H1 (cell line): ENCODE results near the gene ADM2. TPM values are rescaled to one million over a fixed set of nuclear protein-coding genes. Genes with fewer than 3 reads are reported as not detected.

Experiments
- CBX8 ChIP-seq: fragments of 300-800, 300-1000 bp; sonication (generic); IDR thresholded peaks from 2 replicates; pipeline ENCODE4 v1.7.1; 2016; ENCODE audit warnings: low read depth, low read length, borderline replicate concordance
- CHD7 ChIP-seq: fragments of 300-600 bp; sonication (generic); IDR thresholded peaks from 2 replicates; pipeline ENCODE4 v1.7.1; 2012; ENCODE audit warnings: low read length, moderate library complexity, mild to moderate bottlenecking, inconsistent platforms; ENCODE audit not compliant: insufficient replicate concordance
- CTBP2 ChIP-seq: IDR thresholded peaks from 2 replicates; pipeline ENCODE4 v1.7.0; 2011; ENCODE audit warnings: borderline replicate concordance, mild to moderate bottlenecking, moderate library complexity, mixed read lengths, low read length; ENCODE audit not compliant: insufficient read depth, insufficient read length
- JUN ChIP-seq: IDR thresholded peaks from 2 replicates; pipeline ENCODE4 v1.6.1; 2011; ENCODE audit warnings: low read depth, mild to moderate bottlenecking, improper control_type of control experiment, low read length
- NRF1 ChIP-seq: IDR thresholded peaks from 2 replicates; pipeline ENCODE4 v1.6.1; 2011; ENCODE audit warnings: mild to moderate bottlenecking, low read depth, low read length, improper control_type of control experiment
- SIN3A ChIP-seq, 2 experiments: IDR thresholded peaks in 1 of 2; conservative IDR thresholded peaks in 1 of 2; 2 replicates each; pipeline ENCODE4 v1.6.1; 2011 to 2012; ENCODE audit warnings: low read length in 2 of 2, improper control_type of control experiment in 1 of 2, low read depth in 1 of 2, mild to moderate bottlenecking in 1 of 2
- SP4 ChIP-seq: IDR thresholded peaks from 2 replicates; pipeline ENCODE4 v1.6.1; 2012; ENCODE audit warnings: low read length, inconsistent platforms
- TEAD4 ChIP-seq: IDR thresholded peaks from 2 replicates; pipeline ENCODE4 v1.6.1; 2012; ENCODE audit warnings: low read depth, low read length, inconsistent platforms, mixed read lengths
- polyA plus RNA-seq, 7 experiments: library from polyadenylated mRNA; depleted of rRNA in 3 of 7; stranded (reverse) in 5 of 7; unstranded in 2 of 7; fragments of >200 nt in 5 of 7; fragments of 200-250 nt in 2 of 7; gene quantifications; 1 replicate in 5 of 7; 2 replicates in 1 of 7; 4 replicates in 1 of 7; pipeline versions ENCODE4 v1.2.1 to v1.2.3, GENCODE V29; 2011 to 2013; ENCODE audit warnings: missing spikeins in 2 of 7, mixed read lengths in 2 of 7
- total RNA-seq: library from RNA; stranded (reverse); fragmentation: NEBNext Ultra II Directional; extraction: Animal tissue kit (Norgen Biotek cat#: 25700); gene quantifications from 2 replicates; pipeline ENCODE4 v1.2.1, GENCODE V29; 2021
- TF ChIP-seq, protein P1 (sequence below): IDR thresholded peaks from 2 replicates; pipeline ENCODE4 v1.6.1; 2012; ENCODE audit warnings: inconsistent platforms

The ADM2 gene
- total and polyA plus RNA-seq, 2 of the 8 experiments (the other 6 are each of a cell fraction or from before 2014, with no cell fraction given): 3.3 to 7.5 TPM

GRCh38 chr22:50436015-50436830 is 45.1 kb upstream of the ADM2 start (continued):
- TF ChIP-seq CHD7 (no peak), CTBP2 (no peak), NRF1 (no peak), CBX8 (no peak), SP4 (no peak), TEAD4 (no peak), JUN (no peak), SIN3A (conservative IDR thresholded peaks at IDR 0.05 in 1 of 2, IDR thresholded peaks at IDR 0.05 in 1 of 2; ENCODE audit: low read depth in 1 of 2, low read length in 2 of 2) (no peak)
- TF ChIP-seq, protein P1, sequence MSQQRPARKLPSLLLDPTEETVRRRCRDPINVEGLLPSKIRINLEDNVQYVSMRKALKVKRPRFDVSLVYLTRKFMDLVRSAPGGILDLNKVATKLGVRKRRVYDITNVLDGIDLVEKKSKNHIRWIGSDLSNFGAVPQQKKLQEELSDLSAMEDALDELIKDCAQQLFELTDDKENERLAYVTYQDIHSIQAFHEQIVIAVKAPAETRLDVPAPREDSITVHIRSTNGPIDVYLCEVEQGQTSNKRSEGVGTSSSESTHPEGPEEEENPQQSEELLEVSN: no peak
